ENCODE measurements around the gene CELF6. TPM values are rescaled to one million over a fixed set of nuclear protein-coding genes. Genes with fewer than 3 reads are reported as not detected.

CELF6 gene
- total and polyA plus RNA-seq, 4 donors = 0.10 to 0.92 (median 0.44) TPM

DNA sequence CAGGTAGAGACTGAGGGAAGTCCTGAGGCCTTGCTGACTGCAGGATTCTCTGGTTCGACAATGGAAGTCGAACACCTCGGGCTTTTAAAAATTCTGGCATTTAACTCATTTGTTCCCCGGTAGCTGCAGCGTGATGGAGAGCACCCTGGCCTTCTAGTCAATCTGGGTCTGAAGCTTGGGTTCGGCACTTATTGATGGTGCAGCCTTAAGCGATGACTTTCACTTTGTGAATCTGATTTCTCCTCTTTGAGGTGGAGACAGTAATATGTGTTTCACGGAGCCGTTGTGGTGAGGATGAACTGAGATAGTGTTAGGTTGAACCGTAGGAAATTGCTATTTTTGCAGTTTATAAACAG is 47.0 kb downstream of the CELF6 start:
- peak overlapping the region in 1 of 2 donors; percentile 6 for H3K9ac ChIP-seq (ENCODE audit: low read depth in 1 of 2, low read length in 2 of 2)
- H3K27ac ChIP-seq (ENCODE audit: low read depth in 1 of 2, low read length in 2 of 2) = peak overlapping the region in 1 of 2 donors; percentile 50
- no peaks in the 10 kb centered on the region for H3K9me3 ChIP-seq (ENCODE audit: control insufficient read depth in 4 of 4, low read length in 3 of 4)
- peaks cover 0 to 9% (median 3%) of the 10 kb centered on the region in 4 donors for H3K4me1 ChIP-seq (ENCODE audit: control insufficient read depth in 4 of 4, insufficient read depth in 4 of 4, low read length in 3 of 4)
- H3K27me3 ChIP-seq (ENCODE audit: control insufficient read depth in 4 of 4, insufficient read depth in 4 of 4, low read length in 3 of 4) = no peaks in the 10 kb centered on the region
- H3K4me3 ChIP-seq (ENCODE audit: low read depth in 1 of 3, low read length in 3 of 3) = peak overlapping the region; percentile 47 to 64 (median 55)
- whole genome bisulfite sequencing = 57% methylated on average over 10 of the region's 10 CpGs
- H3K36me3 ChIP-seq (ENCODE audit: control insufficient read depth in 4 of 4, insufficient read depth in 3 of 4, low read depth in 1 of 4, low read length in 3 of 4) = no peaks in the 10 kb centered on the region
- no peak for DNase-seq (ENCODE audit: low spot score)
- TF ChIP-seq, protein P1, sequence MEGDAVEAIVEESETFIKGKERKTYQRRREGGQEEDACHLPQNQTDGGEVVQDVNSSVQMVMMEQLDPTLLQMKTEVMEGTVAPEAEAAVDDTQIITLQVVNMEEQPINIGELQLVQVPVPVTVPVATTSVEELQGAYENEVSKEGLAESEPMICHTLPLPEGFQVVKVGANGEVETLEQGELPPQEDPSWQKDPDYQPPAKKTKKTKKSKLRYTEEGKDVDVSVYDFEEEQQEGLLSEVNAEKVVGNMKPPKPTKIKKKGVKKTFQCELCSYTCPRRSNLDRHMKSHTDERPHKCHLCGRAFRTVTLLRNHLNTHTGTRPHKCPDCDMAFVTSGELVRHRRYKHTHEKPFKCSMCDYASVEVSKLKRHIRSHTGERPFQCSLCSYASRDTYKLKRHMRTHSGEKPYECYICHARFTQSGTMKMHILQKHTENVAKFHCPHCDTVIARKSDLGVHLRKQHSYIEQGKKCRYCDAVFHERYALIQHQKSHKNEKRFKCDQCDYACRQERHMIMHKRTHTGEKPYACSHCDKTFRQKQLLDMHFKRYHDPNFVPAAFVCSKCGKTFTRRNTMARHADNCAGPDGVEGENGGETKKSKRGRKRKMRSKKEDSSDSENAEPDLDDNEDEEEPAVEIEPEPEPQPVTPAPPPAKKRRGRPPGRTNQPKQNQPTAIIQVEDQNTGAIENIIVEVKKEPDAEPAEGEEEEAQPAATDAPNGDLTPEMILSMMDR (IDR thresholded peaks at IDR 0.05; ENCODE audit: low read depth, low read length, missing input control) = no peak
- TF ChIP-seq GABPA (IDR thresholded peaks at IDR 0.05 in 1 of 2, conservative IDR thresholded peaks at IDR 0.05 in 1 of 2) = no peak
- TF ChIP-seq, protein P2, sequence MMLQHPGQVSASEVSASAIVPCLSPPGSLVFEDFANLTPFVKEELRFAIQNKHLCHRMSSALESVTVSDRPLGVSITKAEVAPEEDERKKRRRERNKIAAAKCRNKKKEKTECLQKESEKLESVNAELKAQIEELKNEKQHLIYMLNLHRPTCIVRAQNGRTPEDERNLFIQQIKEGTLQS (IDR thresholded peaks at IDR 0.05) = no peak
- TF ChIP-seq, protein P3, sequence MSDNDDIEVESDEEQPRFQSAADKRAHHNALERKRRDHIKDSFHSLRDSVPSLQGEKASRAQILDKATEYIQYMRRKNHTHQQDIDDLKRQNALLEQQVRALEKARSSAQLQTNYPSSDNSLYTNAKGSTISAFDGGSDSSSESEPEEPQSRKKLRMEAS (IDR thresholded peaks at IDR 0.05) = peak; percentile 2
- no peak for TF ChIP-seq RXRA (IDR thresholded peaks at IDR 0.05)
- no peak for TF ChIP-seq RAD21 (IDR thresholded peaks at IDR 0.05)
- TF ChIP-seq TAF1 (conservative IDR thresholded peaks at IDR 0.05) = no peak
- TF ChIP-seq, protein P4, sequence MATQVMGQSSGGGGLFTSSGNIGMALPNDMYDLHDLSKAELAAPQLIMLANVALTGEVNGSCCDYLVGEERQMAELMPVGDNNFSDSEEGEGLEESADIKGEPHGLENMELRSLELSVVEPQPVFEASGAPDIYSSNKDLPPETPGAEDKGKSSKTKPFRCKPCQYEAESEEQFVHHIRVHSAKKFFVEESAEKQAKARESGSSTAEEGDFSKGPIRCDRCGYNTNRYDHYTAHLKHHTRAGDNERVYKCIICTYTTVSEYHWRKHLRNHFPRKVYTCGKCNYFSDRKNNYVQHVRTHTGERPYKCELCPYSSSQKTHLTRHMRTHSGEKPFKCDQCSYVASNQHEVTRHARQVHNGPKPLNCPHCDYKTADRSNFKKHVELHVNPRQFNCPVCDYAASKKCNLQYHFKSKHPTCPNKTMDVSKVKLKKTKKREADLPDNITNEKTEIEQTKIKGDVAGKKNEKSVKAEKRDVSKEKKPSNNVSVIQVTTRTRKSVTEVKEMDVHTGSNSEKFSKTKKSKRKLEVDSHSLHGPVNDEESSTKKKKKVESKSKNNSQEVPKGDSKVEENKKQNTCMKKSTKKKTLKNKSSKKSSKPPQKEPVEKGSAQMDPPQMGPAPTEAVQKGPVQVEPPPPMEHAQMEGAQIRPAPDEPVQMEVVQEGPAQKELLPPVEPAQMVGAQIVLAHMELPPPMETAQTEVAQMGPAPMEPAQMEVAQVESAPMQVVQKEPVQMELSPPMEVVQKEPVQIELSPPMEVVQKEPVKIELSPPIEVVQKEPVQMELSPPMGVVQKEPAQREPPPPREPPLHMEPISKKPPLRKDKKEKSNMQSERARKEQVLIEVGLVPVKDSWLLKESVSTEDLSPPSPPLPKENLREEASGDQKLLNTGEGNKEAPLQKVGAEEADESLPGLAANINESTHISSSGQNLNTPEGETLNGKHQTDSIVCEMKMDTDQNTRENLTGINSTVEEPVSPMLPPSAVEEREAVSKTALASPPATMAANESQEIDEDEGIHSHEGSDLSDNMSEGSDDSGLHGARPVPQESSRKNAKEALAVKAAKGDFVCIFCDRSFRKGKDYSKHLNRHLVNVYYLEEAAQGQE (IDR thresholded peaks at IDR 0.05) = no peak
- TF ChIP-seq HNF4G (IDR thresholded peaks at IDR 0.05) = no peak
- TF ChIP-seq FOXA1 (IDR thresholded peaks at IDR 0.05) = no peak
- TF ChIP-seq, protein P5, sequence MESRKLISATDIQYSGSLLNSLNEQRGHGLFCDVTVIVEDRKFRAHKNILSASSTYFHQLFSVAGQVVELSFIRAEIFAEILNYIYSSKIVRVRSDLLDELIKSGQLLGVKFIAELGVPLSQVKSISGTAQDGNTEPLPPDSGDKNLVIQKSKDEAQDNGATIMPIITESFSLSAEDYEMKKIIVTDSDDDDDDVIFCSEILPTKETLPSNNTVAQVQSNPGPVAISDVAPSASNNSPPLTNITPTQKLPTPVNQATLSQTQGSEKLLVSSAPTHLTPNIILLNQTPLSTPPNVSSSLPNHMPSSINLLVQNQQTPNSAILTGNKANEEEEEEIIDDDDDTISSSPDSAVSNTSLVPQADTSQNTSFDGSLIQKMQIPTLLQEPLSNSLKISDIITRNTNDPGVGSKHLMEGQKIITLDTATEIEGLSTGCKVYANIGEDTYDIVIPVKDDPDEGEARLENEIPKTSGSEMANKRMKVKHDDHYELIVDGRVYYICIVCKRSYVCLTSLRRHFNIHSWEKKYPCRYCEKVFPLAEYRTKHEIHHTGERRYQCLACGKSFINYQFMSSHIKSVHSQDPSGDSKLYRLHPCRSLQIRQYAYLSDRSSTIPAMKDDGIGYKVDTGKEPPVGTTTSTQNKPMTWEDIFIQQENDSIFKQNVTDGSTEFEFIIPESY (IDR thresholded peaks at IDR 0.05) = no peak
- TF ChIP-seq YY1 (IDR thresholded peaks at IDR 0.05) = peak; percentile 1
- no peak for TF ChIP-seq JUND (IDR thresholded peaks at IDR 0.05)
- TF ChIP-seq SP1 (IDR thresholded peaks at IDR 0.05) = peak; percentile 0
- TF ChIP-seq FOXA2 (IDR thresholded peaks at IDR 0.05) = no peak
